Measurements from ENCODE around the gene LGI2.

LGI2 gene

DNA sequence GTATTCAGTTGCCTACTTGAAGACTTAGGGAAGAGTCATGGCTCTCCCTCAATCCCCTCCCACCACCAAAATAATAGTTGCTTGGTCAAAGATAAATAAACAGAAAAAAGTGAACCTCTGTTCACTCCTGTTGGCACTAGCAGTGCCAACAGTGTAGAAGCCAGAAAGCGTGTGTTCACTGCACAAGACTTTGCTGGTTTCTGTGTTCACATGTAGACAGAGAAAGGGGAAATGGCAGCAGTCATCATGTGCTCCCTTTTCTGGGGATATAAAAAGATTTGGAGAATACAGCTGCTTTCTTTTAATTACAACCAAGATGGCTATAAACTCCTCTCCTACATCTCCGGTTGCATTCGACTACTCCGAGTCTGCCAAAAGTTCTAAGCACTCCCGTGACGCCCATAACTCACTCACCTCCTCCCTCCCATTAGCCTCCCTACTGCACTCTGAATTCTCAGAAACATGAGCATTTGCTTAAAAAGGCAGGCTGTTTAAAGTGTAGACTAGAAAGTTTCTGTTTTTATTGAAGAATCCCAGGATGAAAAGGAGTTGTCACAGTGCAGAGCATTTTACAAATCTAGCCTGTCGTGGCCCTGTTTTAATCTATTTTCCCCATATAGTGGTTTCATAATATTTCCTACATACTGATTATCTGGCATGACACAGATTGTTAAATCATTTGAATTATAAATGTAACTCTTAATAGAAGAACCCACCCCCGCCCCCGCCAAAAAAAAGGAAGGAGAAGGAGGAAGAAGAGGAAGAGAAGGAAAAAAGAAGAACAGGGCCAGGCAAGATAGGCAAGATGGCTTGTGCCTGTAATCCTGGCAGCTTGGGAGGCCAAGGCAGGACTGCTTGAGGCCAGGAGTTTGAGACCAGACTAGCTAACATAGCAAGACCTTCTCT is 16.7 kb downstream of the LGI2 start:
- Histone ChIP-seq H3K4me1 (ENCODE audit: low read length) (peaks cover 19% of the 10 kb centered on the region), H4K20me1 (ENCODE audit: insufficient read depth, low read length) (no peaks in the 10 kb centered on the region), H3K9me2 (replicated peaks; ENCODE audit: insufficient read depth, low read length) (no peaks in the 10 kb centered on the region), H3K79me2 (ENCODE audit: low read length) (no peaks in the 10 kb centered on the region), H3K36me3 (replicated peaks; ENCODE audit: insufficient read depth, low read length) (no peaks in the 10 kb centered on the region), H3K4me3 (ENCODE audit: low read length) (no peak overlapping the region), H3K4me2 (ENCODE audit: low read depth, low read length) (no peak overlapping the region), H3K27ac (ENCODE audit: low read length) (no peak overlapping the region), H2AFZ (ENCODE audit: low read length) (no peak overlapping the region), H3K27me3 (replicated peaks; ENCODE audit: insufficient read depth, low read length) (no peaks in the 10 kb centered on the region), H3F3A (ENCODE audit: insufficient read depth, low read length) (no peaks in the 10 kb centered on the region), H3K9me3 (replicated peaks; ENCODE audit: insufficient read depth, low read length) (no peaks in the 10 kb centered on the region), H3K9ac (ENCODE audit: low read length) (no peak overlapping the region)
- DNase-seq: no peak
- TF ChIP-seq, protein P1, sequence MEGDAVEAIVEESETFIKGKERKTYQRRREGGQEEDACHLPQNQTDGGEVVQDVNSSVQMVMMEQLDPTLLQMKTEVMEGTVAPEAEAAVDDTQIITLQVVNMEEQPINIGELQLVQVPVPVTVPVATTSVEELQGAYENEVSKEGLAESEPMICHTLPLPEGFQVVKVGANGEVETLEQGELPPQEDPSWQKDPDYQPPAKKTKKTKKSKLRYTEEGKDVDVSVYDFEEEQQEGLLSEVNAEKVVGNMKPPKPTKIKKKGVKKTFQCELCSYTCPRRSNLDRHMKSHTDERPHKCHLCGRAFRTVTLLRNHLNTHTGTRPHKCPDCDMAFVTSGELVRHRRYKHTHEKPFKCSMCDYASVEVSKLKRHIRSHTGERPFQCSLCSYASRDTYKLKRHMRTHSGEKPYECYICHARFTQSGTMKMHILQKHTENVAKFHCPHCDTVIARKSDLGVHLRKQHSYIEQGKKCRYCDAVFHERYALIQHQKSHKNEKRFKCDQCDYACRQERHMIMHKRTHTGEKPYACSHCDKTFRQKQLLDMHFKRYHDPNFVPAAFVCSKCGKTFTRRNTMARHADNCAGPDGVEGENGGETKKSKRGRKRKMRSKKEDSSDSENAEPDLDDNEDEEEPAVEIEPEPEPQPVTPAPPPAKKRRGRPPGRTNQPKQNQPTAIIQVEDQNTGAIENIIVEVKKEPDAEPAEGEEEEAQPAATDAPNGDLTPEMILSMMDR (IDR thresholded peaks at IDR 0.05; ENCODE audit: low read length): no peak
- TF ChIP-seq EZH2phosphoT487 (IDR thresholded peaks at IDR 0.05; ENCODE audit: low read length) (no peak), EZH2 (optimal IDR thresholded peaks at IDR 0.05; ENCODE audit: low read depth, low read length) (no peak)

DNA sequence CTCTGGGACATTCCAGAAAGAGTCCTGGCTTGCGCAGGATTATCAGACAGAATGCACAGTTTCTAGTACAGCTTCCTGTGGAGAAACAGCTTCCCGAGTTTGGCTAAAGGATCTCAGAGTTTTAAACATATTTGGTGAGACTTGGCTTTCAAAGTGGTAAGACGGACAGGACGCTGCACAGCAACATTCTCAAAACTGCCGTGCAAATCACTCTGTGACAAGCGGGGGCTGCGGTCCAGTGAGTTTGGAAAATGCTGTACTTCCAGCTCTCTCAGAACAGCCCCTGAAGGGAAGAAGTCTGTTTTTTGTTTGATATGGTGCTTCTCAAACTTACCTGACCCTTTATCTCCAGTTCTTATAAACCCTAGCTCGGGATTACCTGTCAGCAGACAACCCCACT is 18.1 kb downstream of the LGI2 start:
- Histone ChIP-seq H3K4me2 (ENCODE audit: low read depth, low read length) (no peak overlapping the region), H3K36me3 (replicated peaks; ENCODE audit: insufficient read depth, low read length) (no peaks in the 10 kb centered on the region)
- no peak for DNase-seq

GRCh38 chr4:25011135-25011866 is 19.4 kb downstream of the LGI2 start:
- TF ChIP-seq EZH2 (optimal IDR thresholded peaks at IDR 0.05; ENCODE audit: low read depth, low read length) (no peak), EZH2phosphoT487 (IDR thresholded peaks at IDR 0.05; ENCODE audit: low read length) (no peak)
- TF ChIP-seq, protein P1 (IDR thresholded peaks at IDR 0.05; ENCODE audit: low read length): no peak
- Histone ChIP-seq H3F3A (ENCODE audit: insufficient read depth, low read length) (no peaks in the 10 kb centered on the region), H3K27ac (ENCODE audit: low read length) (peak overlapping the region; percentile 65; the same call in 1 of the 2 replicates), H3K9me2 (replicated peaks; ENCODE audit: insufficient read depth, low read length) (no peaks in the 10 kb centered on the region), H3K4me3 (ENCODE audit: low read length) (no peak overlapping the region), H3K4me1 (ENCODE audit: low read length) (peaks cover 19% of the 10 kb centered on the region), H2AFZ (ENCODE audit: low read length) (peak overlapping the region; percentile 46), H3K4me2 (ENCODE audit: low read depth, low read length) (peak overlapping the region; percentile 48; the same call in 1 of the 2 replicates), H3K9ac (ENCODE audit: low read length) (peak overlapping the region; percentile 4; the same call in 1 of the 2 replicates), H4K20me1 (ENCODE audit: insufficient read depth, low read length) (no peaks in the 10 kb centered on the region), H3K9me3 (replicated peaks; ENCODE audit: insufficient read depth, low read length) (no peaks in the 10 kb centered on the region), H3K79me2 (ENCODE audit: low read length) (no peaks in the 10 kb centered on the region), H3K36me3 (replicated peaks; ENCODE audit: insufficient read depth, low read length) (no peaks in the 10 kb centered on the region), H3K27me3 (replicated peaks; ENCODE audit: insufficient read depth, low read length) (no peaks in the 10 kb centered on the region)
- DNase-seq: peak; percentile 81

More for the DNA sequence above, 18.1 kb downstream of the LGI2 start:
- Histone ChIP-seq H3K4me3 (ENCODE audit: low read length) (no peak overlapping the region), H3K9ac (ENCODE audit: low read length) (no peak overlapping the region), H3K27ac (ENCODE audit: low read length) (no peak overlapping the region), H3K79me2 (ENCODE audit: low read length) (no peaks in the 10 kb centered on the region), H3K27me3 (replicated peaks; ENCODE audit: insufficient read depth, low read length) (no peaks in the 10 kb centered on the region), H3K9me3 (replicated peaks; ENCODE audit: insufficient read depth, low read length) (no peaks in the 10 kb centered on the region), H3K4me1 (ENCODE audit: low read length) (peaks cover 19% of the 10 kb centered on the region), H2AFZ (ENCODE audit: low read length) (no peak overlapping the region), H4K20me1 (ENCODE audit: insufficient read depth, low read length) (no peaks in the 10 kb centered on the region), H3F3A (ENCODE audit: insufficient read depth, low read length) (no peaks in the 10 kb centered on the region), H3K9me2 (replicated peaks; ENCODE audit: insufficient read depth, low read length) (no peaks in the 10 kb centered on the region)
- TF ChIP-seq EZH2phosphoT487 (IDR thresholded peaks at IDR 0.05; ENCODE audit: low read length) (no peak), EZH2 (optimal IDR thresholded peaks at IDR 0.05; ENCODE audit: low read depth, low read length) (no peak)
- TF ChIP-seq, protein P1 (IDR thresholded peaks at IDR 0.05; ENCODE audit: low read length): no peak

All from MM.1S (cell line).